Fibroblast of lung (primary cell): Measurements from ENCODE around the gene TBL1X.

ENCODE experiments used
- EZH2 ChIP-seq: IDR thresholded peaks from 2 replicates; pipeline ENCODE4 v1.5.1; 2012; ENCODE audit warnings: low read length, control low read depth, mild to moderate bottlenecking; ENCODE audit errors: missing control alignments
- TF ChIP-seq, protein P1 (sequence below), 2 donors: IDR thresholded peaks in 1 of 2; conservative IDR thresholded peaks in 1 of 2; 1 replicate in 1 of 2; 2 replicates in 1 of 2; pipeline ENCODE4 v1.5.1; 2011 to 2012; ENCODE audit warnings: low read length in 2 of 2, control low read depth in 1 of 2, inconsistent platforms in 1 of 2, low read depth in 1 of 2, mild to moderate bottlenecking in 1 of 2

- TF ChIP-seq, protein P1, sequence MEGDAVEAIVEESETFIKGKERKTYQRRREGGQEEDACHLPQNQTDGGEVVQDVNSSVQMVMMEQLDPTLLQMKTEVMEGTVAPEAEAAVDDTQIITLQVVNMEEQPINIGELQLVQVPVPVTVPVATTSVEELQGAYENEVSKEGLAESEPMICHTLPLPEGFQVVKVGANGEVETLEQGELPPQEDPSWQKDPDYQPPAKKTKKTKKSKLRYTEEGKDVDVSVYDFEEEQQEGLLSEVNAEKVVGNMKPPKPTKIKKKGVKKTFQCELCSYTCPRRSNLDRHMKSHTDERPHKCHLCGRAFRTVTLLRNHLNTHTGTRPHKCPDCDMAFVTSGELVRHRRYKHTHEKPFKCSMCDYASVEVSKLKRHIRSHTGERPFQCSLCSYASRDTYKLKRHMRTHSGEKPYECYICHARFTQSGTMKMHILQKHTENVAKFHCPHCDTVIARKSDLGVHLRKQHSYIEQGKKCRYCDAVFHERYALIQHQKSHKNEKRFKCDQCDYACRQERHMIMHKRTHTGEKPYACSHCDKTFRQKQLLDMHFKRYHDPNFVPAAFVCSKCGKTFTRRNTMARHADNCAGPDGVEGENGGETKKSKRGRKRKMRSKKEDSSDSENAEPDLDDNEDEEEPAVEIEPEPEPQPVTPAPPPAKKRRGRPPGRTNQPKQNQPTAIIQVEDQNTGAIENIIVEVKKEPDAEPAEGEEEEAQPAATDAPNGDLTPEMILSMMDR (conservative IDR thresholded peaks at IDR 0.05 in 1 of 2, IDR thresholded peaks at IDR 0.05 in 1 of 2; ENCODE audit: low read depth in 1 of 2, low read length in 2 of 2) = no peak
- no peak for TF ChIP-seq EZH2
These were observed 45.5 kb downstream of the TBL1X start for GRCh38 chrX:9510366-9510765.
